Neural cell (in vitro differentiated cells): Measurements from ENCODE around the gene FOXO3. TPM values are rescaled to one million over a fixed set of nuclear protein-coding genes. Genes with fewer than 3 reads are reported as not detected.

Experiments used
- H2AFZ ChIP-seq: fragments of 200-600, 300-800 bp; sonication (generic), shearing (Covaris generic); 2 replicates; pipeline ENCODE4 v1.6.0; 2014; ENCODE audit warnings: low read depth, mild to moderate bottlenecking, antibody characterized with exemption, low read length, moderate library complexity
- H3F3A ChIP-seq: fragments of 200-600 bp; shearing (Covaris generic); 2 replicates; pipeline ENCODE4 v1.6.1; 2016; ENCODE audit warnings: mild to moderate bottlenecking, moderate library complexity, mixed read lengths, antibody characterized with exemption, low read length; ENCODE audit not compliant: insufficient read depth, poor library complexity, severe bottlenecking
- H3K27ac ChIP-seq: fragments of 200-600, 300-800 bp; sonication (generic), shearing (Covaris generic); 2 replicates; pipeline ENCODE4 v1.5.1; 2014; ENCODE audit warnings: mild to moderate bottlenecking, low read length, moderate library complexity
- H3K27me3 ChIP-seq: fragments of 300-800, 200-600 bp; sonication (generic), shearing (Covaris generic); 2 replicates; pipeline ENCODE4 v1.6.0; 2014; ENCODE audit warnings: mild to moderate bottlenecking, low read depth, low read length, moderate library complexity; ENCODE audit not compliant: insufficient read depth
- H3K36me3 ChIP-seq: fragments of 300-800, 200-600 bp; sonication (generic), shearing (Covaris generic); 2 replicates; pipeline ENCODE4 v1.5.1; 2014; ENCODE audit warnings: mild to moderate bottlenecking, antibody characterized with exemption, low read length, moderate library complexity; ENCODE audit not compliant: insufficient read depth
- H3K4me2 ChIP-seq: fragments of 300-800, 200-600 bp; sonication (generic), shearing (Covaris generic); 2 replicates; pipeline ENCODE4 v1.6.0; 2014; ENCODE audit warnings: mild to moderate bottlenecking, low read length
- H3K4me3 ChIP-seq: fragments of 300-800, 200-600 bp; sonication (generic), shearing (Covaris generic); 2 replicates; pipeline ENCODE4 v1.5.1; 2014; ENCODE audit warnings: mild to moderate bottlenecking, low read length, moderate library complexity
- H3K79me2 ChIP-seq: fragments of 200-600 bp; shearing (Covaris generic); replicated peaks from 2 replicates; pipeline ENCODE4 v1.6.0; 2014; ENCODE audit warnings: mild to moderate bottlenecking, low read length, moderate library complexity; ENCODE audit not compliant: insufficient read depth
- H3K9ac ChIP-seq: fragments of 300-800, 200-600 bp; sonication (generic), shearing (Covaris generic); 2 replicates; pipeline ENCODE4 v1.6.1; 2016; ENCODE audit warnings: mild to moderate bottlenecking, low read length, mixed read lengths
- H3K9me2 ChIP-seq: fragments of 200-600 bp; shearing (Covaris generic); 2 replicates; pipeline ENCODE4 v1.6.1; 2016; ENCODE audit warnings: mild to moderate bottlenecking, low read length, mixed read lengths; ENCODE audit not compliant: insufficient read depth
- H3K9me3 ChIP-seq: fragments of 200-600, 300-800 bp; sonication (generic), shearing (Covaris generic); 2 replicates; pipeline ENCODE4 v1.6.1; 2016; ENCODE audit warnings: mild to moderate bottlenecking, mixed run types, low read length, moderate library complexity, mixed read lengths
- H4K20me1 ChIP-seq: fragments of 200-600 bp; shearing (Covaris generic); 2 replicates; pipeline ENCODE4 v1.6.1; 2016; ENCODE audit warnings: mild to moderate bottlenecking, mixed run types; ENCODE audit not compliant: insufficient read depth
- CTCF ChIP-seq: fragments of 450-650 bp; IDR thresholded peaks from 2 replicates; pipeline ENCODE4 v1.5.1; 2014; ENCODE audit warnings: antibody characterized with exemption, mild to moderate bottlenecking, moderate library complexity; ENCODE audit not compliant: poor library complexity, severe bottlenecking
- EP300 ChIP-seq: fragments of 450-650 bp; conservative IDR thresholded peaks from 2 replicates; pipeline ENCODE4 v1.6.1; 2014; ENCODE audit warnings: antibody characterized with exemption, mild to moderate bottlenecking, moderate library complexity; ENCODE audit not compliant: poor library complexity, severe bottlenecking
- EZH2 ChIP-seq: fragments of 200-600, 300-800 bp; shearing (Covaris generic), sonication (generic); IDR thresholded peaks from 2 replicates; pipeline ENCODE4 v1.6.1; 2014; ENCODE audit warnings: antibody characterized with exemption, low read length, borderline replicate concordance, mild to moderate bottlenecking; ENCODE audit not compliant: insufficient read depth, poor library complexity, severe bottlenecking
- MXI1 ChIP-seq: fragments of 450-650 bp; conservative IDR thresholded peaks from 2 replicates; pipeline ENCODE4 v1.6.1; 2014; ENCODE audit warnings: antibody characterized with exemption, mild to moderate bottlenecking; ENCODE audit not compliant: poor library complexity, severe bottlenecking
- POLR2AphosphoS5 ChIP-seq: IDR thresholded peaks from 2 replicates; pipeline ENCODE4 v1.6.1; 2012
- RAD21 ChIP-seq: fragments of 450-650 bp; conservative IDR thresholded peaks from 2 replicates; pipeline ENCODE4 v1.6.1; 2014; ENCODE audit warnings: antibody characterized with exemption, mild to moderate bottlenecking, moderate library complexity
- SMC3 ChIP-seq: fragments of 450-650 bp; conservative IDR thresholded peaks from 2 replicates; pipeline ENCODE4 v1.6.1; 2014; ENCODE audit warnings: antibody characterized with exemption, mild to moderate bottlenecking, moderate library complexity; ENCODE audit not compliant: poor library complexity
- TAF1 ChIP-seq: IDR thresholded peaks from 2 replicates; pipeline ENCODE4 v1.6.1; 2012; ENCODE audit warnings: low read depth
- polyA plus RNA-seq: library from polyadenylated mRNA; depleted of rRNA; stranded (reverse); fragments of >200 nt; gene quantifications from 2 replicates; pipeline ENCODE4 v1.2.3, GENCODE V29; 2014
- small RNA-seq, 3 experiments: library from RNA; depleted of rRNA; stranded (forward); fragments of <200 nt; gene quantifications; one replicate each; pipeline ENCODE3, GENCODE V24; 2012
- TF ChIP-seq, protein P1 (sequence below): IDR thresholded peaks from 2 replicates; pipeline ENCODE4 v1.6.1; 2012; ENCODE audit warnings: borderline replicate concordance

FOXO3 gene
- polyA plus RNA-seq, 1 donor from 2014 or later = 21.3 TPM

DNA sequence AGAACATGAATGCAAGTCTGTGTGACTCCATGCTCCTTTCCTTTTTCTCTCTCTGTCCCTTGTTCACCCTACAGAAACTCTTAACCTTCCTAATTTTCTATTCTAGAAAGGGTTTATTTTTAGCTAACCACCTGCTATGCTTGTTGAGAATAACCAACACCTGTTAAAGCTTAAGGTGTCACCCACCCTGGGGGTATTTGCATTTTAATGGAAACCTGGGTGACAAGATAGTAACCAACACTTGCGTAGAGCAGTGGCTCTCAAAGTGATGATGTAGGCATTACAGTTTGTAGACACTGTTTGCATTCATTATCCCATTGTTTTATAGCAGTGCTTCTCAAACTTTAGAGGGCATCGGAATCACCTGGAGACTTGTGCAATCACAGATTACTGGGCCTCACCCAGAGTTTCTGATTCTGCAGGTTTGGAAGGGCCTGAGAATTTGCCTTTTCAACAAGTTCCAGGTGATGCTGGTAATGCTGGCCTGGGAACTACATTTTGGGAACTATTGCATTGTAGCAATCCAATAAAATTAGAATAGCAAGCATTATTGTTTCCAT, 173.1 kb downstream of the FOXO3 start:
- Histone ChIP-seq H3K79me2 (no peaks in the 10 kb centered on the region), H3K9ac (no peak overlapping the region), H3K27ac (no peak overlapping the region), H4K20me1 (no peaks in the 10 kb centered on the region), H3K9me3 (no peaks in the 10 kb centered on the region), H3K36me3 (no peaks in the 10 kb centered on the region), H3K4me2 (no peak overlapping the region), H3K9me2 (no peaks in the 10 kb centered on the region), H2AFZ (no peak overlapping the region), H3K4me3 (no peak overlapping the region), H3K27me3 (no peaks in the 10 kb centered on the region), H3F3A (no peaks in the 10 kb centered on the region)
- no peak for TF ChIP-seq POLR2AphosphoS5
- no peak for TF ChIP-seq TAF1
- no peak for TF ChIP-seq CTCF
- TF ChIP-seq, protein P1, sequence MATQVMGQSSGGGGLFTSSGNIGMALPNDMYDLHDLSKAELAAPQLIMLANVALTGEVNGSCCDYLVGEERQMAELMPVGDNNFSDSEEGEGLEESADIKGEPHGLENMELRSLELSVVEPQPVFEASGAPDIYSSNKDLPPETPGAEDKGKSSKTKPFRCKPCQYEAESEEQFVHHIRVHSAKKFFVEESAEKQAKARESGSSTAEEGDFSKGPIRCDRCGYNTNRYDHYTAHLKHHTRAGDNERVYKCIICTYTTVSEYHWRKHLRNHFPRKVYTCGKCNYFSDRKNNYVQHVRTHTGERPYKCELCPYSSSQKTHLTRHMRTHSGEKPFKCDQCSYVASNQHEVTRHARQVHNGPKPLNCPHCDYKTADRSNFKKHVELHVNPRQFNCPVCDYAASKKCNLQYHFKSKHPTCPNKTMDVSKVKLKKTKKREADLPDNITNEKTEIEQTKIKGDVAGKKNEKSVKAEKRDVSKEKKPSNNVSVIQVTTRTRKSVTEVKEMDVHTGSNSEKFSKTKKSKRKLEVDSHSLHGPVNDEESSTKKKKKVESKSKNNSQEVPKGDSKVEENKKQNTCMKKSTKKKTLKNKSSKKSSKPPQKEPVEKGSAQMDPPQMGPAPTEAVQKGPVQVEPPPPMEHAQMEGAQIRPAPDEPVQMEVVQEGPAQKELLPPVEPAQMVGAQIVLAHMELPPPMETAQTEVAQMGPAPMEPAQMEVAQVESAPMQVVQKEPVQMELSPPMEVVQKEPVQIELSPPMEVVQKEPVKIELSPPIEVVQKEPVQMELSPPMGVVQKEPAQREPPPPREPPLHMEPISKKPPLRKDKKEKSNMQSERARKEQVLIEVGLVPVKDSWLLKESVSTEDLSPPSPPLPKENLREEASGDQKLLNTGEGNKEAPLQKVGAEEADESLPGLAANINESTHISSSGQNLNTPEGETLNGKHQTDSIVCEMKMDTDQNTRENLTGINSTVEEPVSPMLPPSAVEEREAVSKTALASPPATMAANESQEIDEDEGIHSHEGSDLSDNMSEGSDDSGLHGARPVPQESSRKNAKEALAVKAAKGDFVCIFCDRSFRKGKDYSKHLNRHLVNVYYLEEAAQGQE = no peak
- TF ChIP-seq RAD21 = no peak
- TF ChIP-seq EZH2 = no peak
- TF ChIP-seq EP300 = no peak
- no peak for TF ChIP-seq MXI1
- no peak for TF ChIP-seq SMC3

Small RNA genes lying within 50 kb of the gene (small RNA-seq; reads per million reads assigned to genes)
- gene AL391646.1 (0 reads per million in 3 experiments), gene SUMO2P8 (0 reads per million in 3 experiments)
